DMS153 treated with DMSO at 0.1 percent for 48 hours (cell line): ENCODE data around the gene TRIM9.

ENCODE experiments used
- DNase-seq: peaks from one replicate; lab custom pipeline; 2025; ENCODE audit not compliant: unreplicated experiment; lab: John Stamatoyannopoulos, UW

TRIM9 gene

DNA sequence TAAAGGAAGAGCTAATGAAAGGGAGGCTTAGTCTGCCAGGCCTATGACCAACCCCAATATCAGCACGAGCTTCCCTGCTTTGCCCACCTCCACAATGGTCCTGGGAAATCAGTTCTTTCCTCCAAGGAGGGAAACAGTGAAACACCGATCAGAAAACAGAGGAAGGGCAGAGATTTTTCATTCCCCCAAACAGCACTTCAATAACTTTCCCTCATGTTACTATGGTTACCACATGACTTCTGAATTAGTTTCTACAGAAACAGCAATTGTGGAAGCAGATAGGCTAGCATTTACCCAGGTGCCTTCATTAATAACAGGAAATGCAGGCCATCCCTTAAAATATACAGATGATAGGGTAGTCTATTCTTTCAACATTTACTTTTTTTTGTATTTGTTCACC lies 35.9 kb downstream of the TRIM9 start:
- no peak for DNase-seq

DNA sequence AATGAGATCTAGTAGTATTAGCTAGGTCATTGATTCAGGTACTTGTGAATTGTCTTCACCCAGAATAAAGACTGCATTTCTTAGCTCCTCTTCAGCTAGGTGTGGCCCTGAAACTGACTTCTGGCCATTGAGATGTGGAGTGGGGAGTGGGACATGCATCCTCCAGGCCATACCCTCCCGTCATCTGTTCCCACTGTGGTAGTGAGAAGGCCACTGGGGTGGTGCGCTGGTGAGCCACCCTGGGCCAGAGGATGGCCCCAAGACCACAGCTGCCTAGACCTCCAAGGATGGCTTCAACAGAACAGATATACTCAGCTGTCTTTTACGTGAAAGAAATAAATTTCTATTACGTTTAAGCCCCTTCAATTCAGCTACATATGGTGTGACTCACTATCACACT lies 36.5 kb downstream of the TRIM9 start:
- no peak for DNase-seq

DNA sequence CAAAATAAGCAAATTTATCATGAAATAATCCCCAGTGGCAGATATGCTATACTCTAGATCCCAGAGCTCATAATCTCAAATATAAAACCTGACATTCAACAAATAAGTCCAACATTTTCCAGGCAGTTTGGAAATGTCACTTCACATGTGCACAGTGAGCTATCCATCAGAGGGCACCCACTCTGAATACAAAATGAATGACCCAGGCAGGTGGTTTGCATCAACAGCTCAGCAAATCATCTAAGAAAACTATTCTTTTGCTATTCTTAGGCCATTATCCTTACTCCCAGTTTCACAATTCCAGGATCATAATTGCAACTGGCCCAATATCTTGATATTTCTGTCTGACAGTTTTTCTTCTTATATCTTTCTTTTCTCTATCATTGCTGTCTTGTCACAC lies 38.5 kb downstream of the TRIM9 start:
- no peak for DNase-seq

DNA sequence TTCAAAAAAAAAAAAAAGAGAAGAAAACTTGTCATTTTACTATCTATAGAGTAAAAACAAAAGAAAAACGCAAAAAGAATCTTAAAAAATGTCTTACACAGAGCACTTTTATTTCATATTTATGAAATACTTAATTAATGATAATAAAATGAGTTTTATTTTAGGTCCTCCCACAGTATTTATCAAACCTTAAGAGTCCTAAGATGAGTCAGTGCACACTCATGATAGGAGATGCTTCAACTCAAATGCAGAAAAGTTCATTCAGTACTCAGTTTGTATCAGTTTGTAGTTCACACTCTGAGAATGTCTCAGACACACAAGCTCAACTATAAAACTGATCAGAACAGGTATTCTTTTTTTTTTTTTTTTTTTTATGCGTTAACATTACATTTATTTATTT lies 41.7 kb downstream of the TRIM9 start:
- DNase-seq, result no peak

DNA sequence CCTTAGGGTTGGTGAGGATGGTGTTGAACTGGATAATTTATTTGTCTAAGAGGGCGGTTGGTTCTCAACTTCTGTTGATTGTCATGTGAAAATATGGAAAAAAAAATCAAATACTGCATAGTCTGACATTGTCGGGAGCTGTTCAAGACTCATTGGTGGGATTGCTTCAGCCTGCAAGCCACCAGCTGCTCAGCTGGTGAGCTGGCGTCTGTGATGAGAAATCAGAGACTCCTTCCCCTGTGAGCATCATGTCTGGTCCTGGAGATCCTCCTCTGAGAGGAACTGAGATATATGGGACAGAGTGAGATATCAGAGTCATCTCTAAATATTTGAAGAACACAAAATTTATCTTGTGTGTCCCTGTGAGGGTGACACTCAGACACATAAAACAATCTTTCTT lies 49.9 kb downstream of the TRIM9 start:
- DNase-seq, result no peak

DNA sequence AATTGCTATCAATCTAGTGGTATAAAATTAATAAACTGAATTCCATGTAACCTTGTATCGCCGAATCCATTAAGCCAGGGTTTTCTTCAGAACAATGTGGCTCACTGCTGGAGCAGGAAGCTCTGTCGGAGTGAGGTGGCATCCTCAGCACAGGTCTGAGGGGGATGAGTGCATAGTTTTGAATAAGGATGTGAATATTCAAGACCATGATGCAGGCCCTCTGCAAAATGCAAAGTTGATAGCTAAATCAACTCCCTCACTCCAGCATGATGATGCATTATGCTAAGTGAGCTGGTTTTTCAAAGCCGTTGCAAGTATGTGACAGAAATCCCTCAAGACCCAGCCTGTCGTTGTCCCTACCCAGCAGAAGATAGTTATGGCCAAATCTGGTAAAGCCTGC lies 53.0 kb downstream of the TRIM9 start:
- no peak for DNase-seq

DNA sequence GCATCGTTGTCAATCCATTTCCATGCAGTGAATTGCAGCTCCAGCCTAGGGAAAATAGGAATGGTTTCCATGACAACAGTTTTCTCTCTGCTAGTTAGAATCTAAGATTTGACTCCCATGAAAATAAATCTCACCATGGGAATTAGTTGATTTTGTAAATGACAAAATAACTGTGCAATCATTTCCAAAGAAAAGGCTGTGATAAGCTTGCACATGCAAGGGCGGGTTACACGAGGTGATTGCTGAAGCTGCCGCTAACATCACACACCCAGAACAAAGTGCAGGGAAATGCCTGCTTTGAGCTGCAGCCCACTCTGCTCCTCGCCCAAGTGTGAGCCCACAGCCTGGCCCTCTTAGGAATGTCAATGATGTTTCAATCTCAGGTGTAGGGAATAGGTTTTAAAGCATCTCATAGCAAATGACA lies 53.8 kb downstream of the TRIM9 start:
- DNase-seq, result no peak

DNA sequence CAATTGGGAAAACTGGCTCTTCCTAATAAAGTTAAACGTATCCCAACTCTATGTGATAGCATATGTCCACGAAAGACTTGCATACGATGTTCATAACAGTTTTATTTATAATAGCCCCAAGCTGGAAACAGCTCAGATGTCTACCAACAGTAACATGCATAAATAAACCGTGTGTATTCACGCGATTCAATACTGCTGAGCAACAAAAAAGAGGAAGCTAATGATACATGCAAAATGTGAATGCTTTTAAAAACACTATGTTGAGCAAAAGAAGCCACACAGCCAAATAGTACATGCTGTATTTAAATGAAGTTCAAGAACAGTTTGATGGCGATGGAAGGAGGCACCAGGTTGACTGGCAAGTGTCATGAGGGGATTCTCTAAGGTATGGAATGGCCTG lies 55.7 kb downstream of the TRIM9 start:
- DNase-seq, result no peak

DNA sequence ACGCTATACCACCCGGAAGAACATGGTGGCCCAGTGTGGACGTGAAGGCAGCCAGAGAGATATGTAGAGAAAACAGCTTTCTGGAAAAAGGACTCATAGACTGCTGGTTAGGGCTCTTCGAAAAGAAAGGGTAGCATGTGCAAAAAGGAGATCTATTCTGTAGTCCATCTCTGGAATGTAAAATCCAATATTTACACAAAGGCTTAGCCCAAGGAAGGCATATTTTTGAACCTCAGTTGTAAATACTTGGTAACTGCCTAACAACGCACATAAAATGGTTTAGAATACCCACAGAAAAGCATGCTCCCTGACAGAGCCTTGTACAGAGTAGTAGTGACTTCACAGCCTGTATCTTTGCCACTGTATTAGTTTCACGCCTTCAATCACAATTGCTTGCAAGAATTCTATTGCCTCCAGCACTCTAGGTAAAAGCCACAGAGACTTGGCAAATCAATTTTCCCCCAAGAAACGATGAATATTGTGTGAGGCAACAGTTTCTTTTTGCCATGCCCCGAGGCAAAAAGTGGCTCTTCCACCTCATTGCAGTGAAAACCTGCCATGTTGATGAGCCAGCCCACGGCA lies 59.2 kb downstream of the TRIM9 start:
- no peak for DNase-seq

DNA sequence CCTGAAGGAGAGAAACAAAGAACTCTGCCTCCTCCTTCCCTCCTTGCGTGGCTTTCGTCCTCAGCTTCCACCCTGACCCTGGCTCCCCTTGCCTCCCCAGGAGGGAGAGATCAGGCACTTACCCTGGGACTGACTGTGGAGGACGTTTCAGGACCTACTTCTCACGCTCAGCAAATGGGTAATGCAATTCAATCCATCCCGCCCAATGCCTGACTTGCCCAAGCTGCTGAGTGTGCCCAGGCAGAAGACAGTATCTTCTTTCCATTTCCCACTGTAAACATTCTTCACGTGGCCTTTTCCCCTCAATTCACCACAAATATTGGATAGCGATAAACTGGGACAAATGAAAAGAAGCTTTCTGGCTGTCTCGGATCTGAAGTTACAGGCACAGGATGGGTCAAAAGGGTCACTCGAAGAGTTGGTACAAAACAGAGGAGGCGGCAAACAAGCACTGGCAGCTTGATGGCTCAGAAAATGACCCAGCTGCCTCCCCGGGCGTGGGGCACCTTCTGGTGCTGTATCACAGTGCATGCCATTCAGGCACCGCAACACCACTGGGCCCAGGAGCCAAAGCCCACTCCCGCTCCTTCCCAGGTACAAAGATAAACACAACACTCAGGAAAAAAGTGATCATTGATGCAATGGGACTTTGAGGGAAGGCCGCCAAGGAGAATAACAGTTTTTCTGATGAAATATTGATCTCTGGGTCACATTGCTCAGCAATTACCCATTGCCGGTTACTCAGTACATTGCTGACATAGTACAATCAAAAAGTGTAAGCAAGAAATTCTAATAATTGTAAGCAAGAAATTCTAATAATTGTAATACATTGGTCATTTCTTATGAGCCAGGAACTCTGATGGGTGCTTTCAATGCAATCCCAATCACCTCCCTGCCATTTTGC lies 65.8 kb downstream of the TRIM9 start:
- DNase-seq, result no peak

DNA sequence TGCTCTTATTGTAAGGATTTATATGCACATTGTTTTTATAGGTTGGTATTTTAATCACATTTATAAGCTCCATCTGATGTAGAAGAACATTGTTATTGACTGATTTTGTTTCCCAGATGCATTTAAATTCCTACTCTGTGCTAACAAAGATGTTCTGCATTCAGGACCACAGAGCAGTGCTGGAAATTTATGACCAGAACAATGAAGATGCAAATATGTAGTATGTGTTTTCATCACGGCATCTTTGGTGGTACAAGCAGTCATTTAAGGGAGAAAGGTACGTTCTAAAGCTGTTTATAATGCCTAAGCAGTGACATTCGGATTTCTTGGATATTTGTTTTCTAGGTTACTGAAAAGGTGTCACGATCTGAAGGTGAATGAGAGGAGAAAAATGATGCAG lies 66.5 kb downstream of the TRIM9 start:
- DNase-seq, result no peak

DNA sequence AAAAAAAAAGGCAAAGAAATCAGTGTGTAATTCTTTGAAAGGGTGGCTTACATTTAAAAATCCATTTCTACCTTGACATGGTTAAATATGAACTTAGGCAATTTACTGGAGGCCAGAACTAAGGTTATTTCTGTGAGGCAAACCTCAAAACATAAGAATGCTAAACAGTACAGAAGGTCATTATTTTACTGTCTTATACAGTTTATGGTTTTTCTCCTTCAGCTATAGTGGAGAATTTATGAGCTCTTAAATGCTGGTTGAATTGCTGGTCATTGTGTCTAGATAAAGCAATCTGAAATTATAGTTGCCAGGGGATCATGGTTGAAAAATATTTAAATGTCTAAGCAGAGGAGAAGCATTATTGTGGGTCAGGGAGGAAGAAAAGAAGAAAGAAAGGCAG lies 70.5 kb downstream of the TRIM9 start:
- no peak for DNase-seq

DNA sequence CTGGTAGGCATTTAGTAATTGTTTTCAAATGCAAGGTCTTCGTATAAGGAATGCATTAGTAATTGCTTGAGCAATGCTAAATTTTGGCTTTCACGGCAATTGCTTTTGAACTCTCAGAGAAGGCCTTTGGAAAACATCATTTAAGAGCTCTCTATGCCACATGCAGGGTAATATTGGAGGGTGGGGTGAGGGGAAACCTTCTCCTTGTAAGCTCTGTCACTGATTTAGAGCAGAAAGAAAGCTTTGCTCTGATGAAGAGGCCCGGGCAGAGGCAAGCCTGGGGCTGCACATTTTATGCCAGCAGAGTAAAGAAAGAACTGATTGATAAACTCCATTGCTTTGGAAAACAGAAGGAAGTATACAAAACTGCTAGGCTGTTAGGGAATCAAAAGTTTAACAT lies 70.9 kb downstream of the TRIM9 start:
- no peak for DNase-seq

DNA sequence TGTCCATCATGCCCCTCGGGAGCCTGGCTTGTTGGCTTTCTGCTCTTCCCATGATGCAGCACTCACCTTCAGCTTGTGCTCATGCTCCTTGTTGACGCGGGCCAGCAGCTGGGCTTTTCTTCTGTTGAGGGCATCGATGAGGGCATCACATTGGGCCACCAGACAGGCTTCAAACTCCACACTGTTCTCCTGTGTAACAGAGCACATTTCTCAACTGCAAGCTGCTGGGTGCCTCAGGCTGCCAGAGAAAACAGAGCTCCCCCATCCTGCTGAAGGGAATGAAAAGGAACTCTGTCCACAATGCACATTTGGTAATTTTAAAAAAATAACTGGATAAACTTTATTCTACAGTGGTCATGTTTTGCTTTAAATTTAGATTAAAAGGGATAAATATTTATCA lies 72.1 kb downstream of the TRIM9 start:
- DNase-seq, result no peak

DNA sequence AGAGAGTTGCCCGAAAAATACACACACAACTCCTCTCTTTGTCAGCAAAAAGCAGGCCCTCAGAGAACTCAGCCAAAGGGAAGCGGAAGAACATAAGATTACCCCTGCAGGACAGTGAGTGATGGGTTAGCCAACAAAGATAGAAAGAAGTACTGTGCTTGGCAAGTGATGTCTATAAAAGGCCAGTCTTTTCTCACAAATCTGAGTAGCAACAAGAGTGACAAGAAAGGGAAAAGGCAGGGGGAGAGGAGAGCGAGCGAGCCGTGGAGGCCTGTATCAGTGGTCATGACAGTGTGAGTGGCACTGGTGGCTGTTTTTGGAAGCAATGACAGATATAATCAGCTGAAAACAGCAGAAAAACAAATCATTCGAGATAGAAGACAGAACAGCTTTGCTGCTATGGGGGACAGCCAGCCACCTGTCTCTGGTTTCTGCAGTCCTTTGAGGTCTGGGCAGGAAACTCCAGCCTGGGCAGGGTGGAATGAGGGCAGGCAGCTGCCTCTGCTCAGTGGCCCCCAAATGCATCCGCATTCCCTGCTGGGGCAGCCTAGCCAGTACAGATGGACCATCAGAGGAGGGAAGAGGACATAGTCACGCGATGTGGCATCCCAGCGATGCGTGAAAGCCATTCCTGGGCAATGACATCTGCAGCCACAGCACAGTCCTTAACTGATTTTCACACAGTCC lies 74.7 kb downstream of the TRIM9 start:
- no peak for DNase-seq

DNA sequence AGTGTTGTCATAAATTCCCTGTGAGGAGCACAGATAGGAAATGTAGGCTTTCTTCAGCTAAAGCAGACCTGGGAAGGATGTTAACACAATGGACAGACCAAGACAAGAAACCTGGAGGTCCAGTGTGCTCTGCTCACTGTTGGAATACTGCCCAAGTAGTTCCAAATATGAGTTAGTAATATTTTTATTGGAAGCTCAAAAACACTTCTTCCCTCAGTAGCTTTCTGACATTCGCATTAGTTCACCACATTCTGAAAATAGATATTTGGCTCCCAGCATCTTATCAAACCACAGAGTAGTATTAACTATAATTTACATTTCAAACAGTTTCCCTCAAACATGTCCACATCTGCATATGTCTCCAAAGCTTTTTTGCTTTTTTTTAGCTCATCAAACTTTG lies 75.8 kb downstream of the TRIM9 start:
- no peak for DNase-seq

DNA sequence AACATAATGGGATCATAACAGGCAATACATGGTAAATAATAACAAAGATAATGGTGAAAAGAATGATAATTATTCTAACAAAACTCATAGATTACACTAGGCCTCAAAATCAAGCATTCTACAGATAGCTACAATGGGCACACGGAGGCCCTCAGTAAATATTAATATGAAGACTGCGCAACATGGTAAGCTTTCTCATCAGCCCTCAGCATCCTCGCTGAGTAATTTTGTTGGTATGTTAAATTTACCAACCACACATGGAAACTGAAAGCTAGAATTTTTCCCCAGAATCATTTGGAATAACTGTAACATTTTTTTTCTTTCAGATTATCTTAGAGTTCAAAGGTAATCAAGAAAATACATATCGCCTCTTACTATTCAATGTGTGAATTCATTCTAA lies 76.4 kb downstream of the TRIM9 start:
- no peak for DNase-seq

DNA sequence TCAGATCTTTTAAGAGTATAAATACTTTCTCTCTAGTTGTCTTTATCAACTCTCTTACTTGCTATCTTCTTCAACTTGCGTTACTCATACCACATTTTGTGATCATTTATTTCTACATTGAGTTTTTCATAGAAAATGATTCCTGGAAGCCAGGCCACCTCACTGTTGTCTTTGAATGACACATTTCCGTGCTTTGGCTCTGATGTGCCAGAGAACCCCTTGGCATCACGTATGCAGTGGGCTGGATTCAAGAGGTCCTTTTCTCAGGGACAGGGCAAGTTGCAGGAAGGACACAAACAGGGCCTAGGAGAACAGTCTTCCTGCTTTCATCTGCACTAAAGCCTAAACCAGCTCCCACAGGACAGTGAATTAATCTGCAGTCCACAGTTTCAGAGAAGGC lies 80.3 kb downstream of the TRIM9 start:
- no peak for DNase-seq

DNA sequence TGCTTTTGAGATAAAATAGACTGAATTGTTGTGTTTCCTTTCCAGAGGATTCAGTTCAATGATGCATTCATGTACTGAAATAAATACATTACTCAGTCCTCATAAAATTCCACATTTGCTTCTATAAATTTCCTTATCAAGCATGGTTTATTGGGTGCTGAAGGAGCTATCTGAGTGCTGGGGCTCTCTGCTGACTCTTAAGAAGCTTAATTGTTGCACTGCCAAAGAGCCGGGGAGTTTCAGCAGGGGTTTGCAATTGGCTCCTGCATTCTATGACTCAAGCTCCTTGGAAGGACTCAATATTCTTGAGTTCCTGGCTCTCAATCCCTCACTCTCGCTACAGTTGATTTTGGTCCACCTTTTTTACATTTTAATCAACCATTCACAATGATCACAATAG lies 80.8 kb downstream of the TRIM9 start:
- DNase-seq, result no peak

DNA sequence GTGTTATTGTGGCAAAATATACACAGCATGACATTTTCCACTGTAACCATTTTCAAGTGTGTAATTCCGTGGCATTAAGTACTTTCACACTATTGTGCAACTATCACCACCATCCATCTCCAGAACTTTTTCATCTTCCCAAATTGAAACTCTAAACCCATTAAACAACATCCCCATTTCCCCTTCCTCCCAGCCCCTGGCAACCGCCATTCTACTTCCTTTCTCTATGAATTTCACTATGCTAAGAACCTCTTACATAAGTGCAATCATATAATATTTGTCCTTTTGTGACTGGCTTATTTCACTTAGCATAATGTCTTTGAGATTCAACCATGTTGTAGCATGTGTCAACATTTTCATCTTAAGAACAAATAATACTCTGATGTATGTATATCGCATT lies 82.8 kb downstream of the TRIM9 start:
- DNase-seq, result no peak

DNA sequence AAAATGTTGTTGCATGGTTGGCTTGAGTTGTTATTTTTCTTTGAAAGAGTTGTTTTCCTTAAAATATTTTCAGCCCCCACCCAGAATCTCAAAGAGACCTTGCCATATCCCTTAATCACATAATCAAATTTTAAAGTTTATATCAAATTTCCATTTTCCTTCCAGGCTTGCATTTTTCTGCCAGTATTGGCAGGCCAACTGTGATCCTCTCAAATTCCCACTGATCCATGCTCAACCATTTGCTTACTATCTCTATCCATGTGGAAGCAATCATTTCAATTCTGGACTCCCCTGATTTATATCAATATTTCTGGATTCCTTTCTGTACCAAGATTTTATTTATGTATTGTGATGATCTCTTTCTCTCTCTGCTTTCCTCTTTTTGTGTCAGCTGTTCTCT lies 86.5 kb downstream of the TRIM9 start:
- DNase-seq, result no peak

DNA sequence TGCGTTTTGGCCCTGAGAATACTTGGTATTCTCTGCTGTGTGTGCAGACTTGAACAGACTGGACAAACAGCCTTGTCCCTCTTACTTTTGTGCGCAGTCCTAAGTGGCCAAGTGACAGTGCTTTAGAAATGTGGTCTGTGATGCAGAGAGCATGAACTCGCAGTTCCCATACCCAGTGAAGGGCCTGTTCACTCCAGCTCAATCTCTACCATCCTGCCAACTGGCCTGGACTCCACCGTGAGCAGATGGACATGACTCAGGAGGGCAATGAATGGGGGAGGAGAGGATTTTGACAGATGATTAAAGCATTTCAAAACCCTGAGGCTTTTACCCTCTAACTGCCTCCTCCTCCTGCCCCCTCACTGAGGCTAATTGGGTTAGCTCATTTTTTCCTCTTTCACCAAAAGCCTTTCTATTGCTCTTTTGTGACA lies 88.1 kb downstream of the TRIM9 start:
- DNase-seq, result no peak
